Measurements from ENCODE around the gene SOX30.

SOX30 gene

DNA sequence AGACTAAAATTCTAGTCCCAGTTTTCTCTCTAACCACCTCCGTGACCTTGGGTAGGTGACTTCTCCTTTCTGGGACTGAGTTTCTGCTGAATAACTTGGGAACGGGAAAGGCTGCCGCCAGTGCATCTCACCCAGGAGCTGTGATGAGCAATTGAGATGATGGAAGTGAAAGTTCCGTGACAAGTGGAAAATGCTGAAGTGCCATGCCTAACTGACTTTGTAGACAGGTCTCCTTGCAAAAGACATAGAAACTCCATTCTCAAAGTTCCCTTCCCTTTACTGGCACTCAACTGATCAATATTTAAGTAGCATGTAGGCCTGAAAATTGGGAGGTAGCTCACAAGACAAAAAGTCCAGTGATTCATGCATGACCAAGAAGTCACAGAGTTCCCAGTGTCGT, 70.3 kb downstream of the SOX30 start:
- H3K4me3 ChIP-seq: no peak overlapping the region
- H3K9me3 ChIP-seq (ENCODE audit: low read depth, low read length): no peaks in the 10 kb centered on the region
- DNase-seq (ENCODE audit: low read depth, low spot score): no peak
- no peak for TF ChIP-seq POLR2AphosphoS5 (IDR thresholded peaks at IDR 0.05; ENCODE audit: borderline replicate concordance, low read depth, low read length)
- TF ChIP-seq EZH2 (IDR thresholded peaks at IDR 0.05): no peak
- no peak for TF ChIP-seq FOXP2 (optimal IDR thresholded peaks at IDR 0.05; ENCODE audit: control extremely low read depth, extremely low read length, insufficient read depth)
- H3K27ac ChIP-seq: no peak overlapping the region
- H3K9ac ChIP-seq (ENCODE audit: insufficient read length): no peak overlapping the region
- no peaks in the 10 kb centered on the region for H3K36me3 ChIP-seq (ENCODE audit: insufficient read depth, low read length)

- H3K9ac ChIP-seq (ENCODE audit: insufficient read length): no peak overlapping the region
- TF ChIP-seq FOXP2 (optimal IDR thresholded peaks at IDR 0.05; ENCODE audit: control extremely low read depth, extremely low read length, insufficient read depth): no peak
- no peak for TF ChIP-seq POLR2AphosphoS5 (IDR thresholded peaks at IDR 0.05; ENCODE audit: borderline replicate concordance, low read depth, low read length)
- no peak for TF ChIP-seq EZH2 (IDR thresholded peaks at IDR 0.05)
These were observed 74.0 kb downstream of the SOX30 start for GRCh38 chr5:157578079-157578780.

DNA sequence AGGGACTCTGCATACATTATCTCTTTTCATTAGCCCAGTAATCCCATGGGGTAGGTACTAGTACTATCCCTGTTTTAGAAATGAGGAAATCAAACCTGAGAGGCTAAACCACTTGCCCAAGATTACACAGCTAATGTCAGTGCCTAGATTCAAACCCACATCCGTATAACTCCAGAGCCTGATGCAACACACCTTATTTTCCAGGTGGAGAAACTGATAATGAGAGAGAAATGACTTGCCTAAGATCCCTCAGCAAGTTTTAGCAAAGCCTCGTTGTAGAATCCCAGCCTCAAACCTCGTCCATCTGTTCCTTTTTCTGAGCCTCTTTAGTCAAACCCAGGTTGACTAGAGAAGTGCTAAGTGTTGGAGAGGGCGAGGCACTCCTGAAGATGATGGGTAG, 75.6 kb downstream of the SOX30 start:
- Histone ChIP-seq H3K9me3 (ENCODE audit: low read depth, low read length) (no peaks in the 10 kb centered on the region), H3K36me3 (ENCODE audit: insufficient read depth, low read length) (no peaks in the 10 kb centered on the region), H3K4me3 (no peak overlapping the region), H3K9ac (ENCODE audit: insufficient read length) (no peak overlapping the region), H3K27ac (no peak overlapping the region)
- no peak for DNase-seq (ENCODE audit: low read depth, low spot score)
- no peak for TF ChIP-seq POLR2AphosphoS5 (IDR thresholded peaks at IDR 0.05; ENCODE audit: borderline replicate concordance, low read depth, low read length)
- no peak for TF ChIP-seq FOXP2 (optimal IDR thresholded peaks at IDR 0.05; ENCODE audit: control extremely low read depth, extremely low read length, insufficient read depth)
- no peak for TF ChIP-seq EZH2 (IDR thresholded peaks at IDR 0.05)

More at GRCh38 chr5:157578079-157578780, 74.0 kb downstream of the SOX30 start:
- Histone ChIP-seq H3K36me3 (ENCODE audit: insufficient read depth, low read length) (no peaks in the 10 kb centered on the region), H3K4me3 (no peak overlapping the region), H3K27ac (no peak overlapping the region), H3K9me3 (ENCODE audit: low read depth, low read length) (no peaks in the 10 kb centered on the region)
- DNase-seq (ENCODE audit: low read depth, low spot score): no peak

Measured in SK-N-MC (cell line).